Activated CD4-positive, alpha-beta T cell treated with anti-CD3 and anti-CD28 coated beads, Interleukin-2, amount 10 ng/mL, durations not matched to agents 7 days and 5 days (primary cell): ENCODE measurements around the gene TRIM7. TPM values are rescaled to one million over a fixed set of nuclear protein-coding genes. Genes with fewer than 3 reads are reported as not detected.

Experiments
- CTCF ChIA-PET: fragments of 350-600 bp; sonication (Branson Sonifier 250); formaldehyde crosslinking; loops from one replicate; lab custom pipeline; 2021; ENCODE audit warnings: antibody characterized with exemption; lab: Charles Lee
- POLR2A ChIA-PET: fragments of 350-600 bp; sonication (Branson Sonifier 250); formaldehyde crosslinking; loops from one replicate; lab custom pipeline; 2021; ENCODE audit warnings: antibody characterized with exemption; lab: Charles Lee
- DNase-seq: peaks from one replicate; pipeline ENCODE4 v3.0.0-alpha.2; 2020
- H3K27ac Mint-ChIP-seq: one replicate; pipeline ENCODE4 v1.8.0; 2021; ENCODE audit warnings: mild to moderate bottlenecking, moderate library complexity, mixed read lengths
- H3K27me3 Mint-ChIP-seq: one replicate; pipeline ENCODE4 v1.8.0; 2021; ENCODE audit warnings: mixed read lengths
- H3K36me3 Mint-ChIP-seq: one replicate; pipeline ENCODE4 v1.8.0; 2021; ENCODE audit warnings: low read depth, mixed read lengths
- H3K4me1 Mint-ChIP-seq: one replicate; pipeline ENCODE4 v1.8.0; 2021; ENCODE audit warnings: mixed read lengths
- H3K4me3 Mint-ChIP-seq: one replicate; pipeline ENCODE4 v1.8.0; 2021; ENCODE audit warnings: mild to moderate bottlenecking, moderate library complexity, mixed read lengths
- H3K9me3 Mint-ChIP-seq: one replicate; pipeline ENCODE4 v1.8.0; 2021; ENCODE audit warnings: mixed read lengths
- total RNA-seq, 2 experiments: library from RNA; stranded (reverse); gene quantifications; one replicate each; pipeline ENCODE4 v1.2.3, GENCODE V29; 2021

Gene TRIM7
- total RNA-seq, 2 experiments from 2014 or later: 0.29 to 0.84 TPM

DNA sequence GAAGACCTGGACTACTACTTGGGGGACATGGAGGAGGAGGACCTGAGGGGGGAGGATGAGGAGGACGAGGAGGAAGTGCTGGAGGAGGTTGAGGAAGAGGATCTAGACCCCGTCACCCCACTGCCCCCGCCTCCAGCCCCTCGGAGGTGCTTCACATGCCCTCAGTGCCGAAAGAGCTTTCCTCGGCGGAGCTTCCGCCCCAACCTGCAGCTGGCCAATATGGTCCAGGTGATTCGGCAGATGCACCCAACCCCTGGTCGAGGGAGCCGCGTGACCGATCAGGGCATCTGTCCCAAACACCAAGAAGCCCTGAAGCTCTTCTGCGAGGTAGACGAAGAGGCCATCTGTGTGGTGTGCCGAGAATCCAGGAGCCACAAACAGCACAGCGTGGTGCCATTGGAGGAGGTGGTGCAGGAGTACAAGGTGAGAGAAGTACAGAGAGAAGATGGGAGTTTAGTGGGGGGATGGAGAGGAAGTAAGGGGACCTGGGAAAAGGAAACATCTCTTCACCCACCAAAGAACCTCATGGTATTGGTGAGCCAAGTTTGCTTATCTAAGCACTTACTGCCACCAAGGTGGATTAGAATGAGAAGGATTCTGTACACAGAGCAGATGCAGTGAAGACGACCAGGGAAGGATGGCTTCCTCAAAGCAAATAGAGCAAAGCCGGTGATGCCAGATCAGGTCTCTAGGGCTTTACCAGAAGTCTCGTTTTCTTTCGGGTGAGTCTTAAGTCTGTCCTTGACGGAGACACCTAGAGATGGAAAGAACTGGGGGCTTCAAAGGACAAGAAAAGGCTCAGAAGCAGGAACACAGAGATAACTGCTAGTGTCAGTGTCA lies 19.6 kb upstream of the TRIM7 start:
- H3K9me3 Mint-ChIP-seq: no peaks in the 10 kb centered on the region
- H3K27ac Mint-ChIP-seq: peak overlapping the region; percentile 99
- ChIA-PET POLR2A (interaction anchor here (0.7 to 2.1 kb wide), 2 partner anchors 10 to 40 kb away, joined by 3 to 10 read pairs; no protein-coding TSS in a partner anchor), CTCF (interaction anchor here (0.9 to 1.2 kb wide), 3 partner anchors 27 to 52 kb away, joined by 3 to 4 read pairs (median 3); no protein-coding TSS in a partner anchor)
- H3K36me3 Mint-ChIP-seq: peaks cover 12% of the 10 kb centered on the region
- H3K4me3 Mint-ChIP-seq: peak overlapping the region; percentile 97
- DNase-seq: no peak
- peaks cover 5% of the 10 kb centered on the region for H3K27me3 Mint-ChIP-seq
- peaks cover 67% of the 10 kb centered on the region for H3K4me1 Mint-ChIP-seq

DNA sequence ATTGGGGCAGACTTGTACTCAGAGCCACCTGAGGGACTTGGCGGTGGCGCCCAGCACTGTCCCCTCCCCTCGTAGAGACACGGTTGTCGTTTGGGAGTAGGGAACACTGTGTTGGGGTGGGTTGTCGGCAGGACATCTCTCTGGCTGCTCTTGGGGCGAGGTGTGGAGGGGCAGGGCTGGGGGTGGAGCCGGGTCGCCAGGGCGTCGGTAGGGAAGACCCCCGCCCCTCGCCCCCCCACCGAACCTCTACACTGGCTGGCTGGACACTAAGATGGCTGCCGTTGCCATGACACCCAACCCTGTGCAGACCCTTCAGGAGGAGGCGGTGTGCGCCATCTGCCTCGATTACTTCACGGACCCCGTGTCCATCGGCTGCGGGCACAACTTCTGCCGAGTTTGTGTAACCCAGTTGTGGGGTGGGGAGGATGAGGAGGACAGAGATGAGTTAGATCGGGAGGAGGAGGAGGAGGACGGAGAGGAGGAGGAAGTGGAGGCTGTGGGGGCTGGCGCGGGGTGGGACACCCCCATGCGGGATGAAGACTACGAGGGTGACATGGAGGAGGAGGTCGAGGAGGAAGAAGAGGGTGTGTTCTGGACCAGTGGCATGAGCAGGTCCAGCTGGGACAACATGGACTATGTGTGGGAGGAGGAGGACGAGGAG lies 18.9 kb upstream of the TRIM7 start:
- peak overlapping the region; percentile 99 for H3K27ac Mint-ChIP-seq
- H3K9me3 Mint-ChIP-seq: no peaks in the 10 kb centered on the region
- peak overlapping the region; percentile 97 for H3K4me3 Mint-ChIP-seq
- ChIA-PET POLR2A (interaction anchor here (0.7 to 2.1 kb wide), 4 partner anchors 11 to 40 kb away, joined by 3 to 10 read pairs (median 4); partner anchors contain the start of genes RACK1 and TRIM52), CTCF (interaction anchor here (0.6 to 2.6 kb wide), 6 partner anchors 9 to 51 kb away, joined by 3 to 13 read pairs (median 4); partner anchors contain the start of gene RACK1)
- peaks cover 64% of the 10 kb centered on the region for H3K4me1 Mint-ChIP-seq
- H3K27me3 Mint-ChIP-seq: peaks cover 5% of the 10 kb centered on the region
- peak; percentile 61 for DNase-seq
- peaks cover 5% of the 10 kb centered on the region for H3K36me3 Mint-ChIP-seq

DNA sequence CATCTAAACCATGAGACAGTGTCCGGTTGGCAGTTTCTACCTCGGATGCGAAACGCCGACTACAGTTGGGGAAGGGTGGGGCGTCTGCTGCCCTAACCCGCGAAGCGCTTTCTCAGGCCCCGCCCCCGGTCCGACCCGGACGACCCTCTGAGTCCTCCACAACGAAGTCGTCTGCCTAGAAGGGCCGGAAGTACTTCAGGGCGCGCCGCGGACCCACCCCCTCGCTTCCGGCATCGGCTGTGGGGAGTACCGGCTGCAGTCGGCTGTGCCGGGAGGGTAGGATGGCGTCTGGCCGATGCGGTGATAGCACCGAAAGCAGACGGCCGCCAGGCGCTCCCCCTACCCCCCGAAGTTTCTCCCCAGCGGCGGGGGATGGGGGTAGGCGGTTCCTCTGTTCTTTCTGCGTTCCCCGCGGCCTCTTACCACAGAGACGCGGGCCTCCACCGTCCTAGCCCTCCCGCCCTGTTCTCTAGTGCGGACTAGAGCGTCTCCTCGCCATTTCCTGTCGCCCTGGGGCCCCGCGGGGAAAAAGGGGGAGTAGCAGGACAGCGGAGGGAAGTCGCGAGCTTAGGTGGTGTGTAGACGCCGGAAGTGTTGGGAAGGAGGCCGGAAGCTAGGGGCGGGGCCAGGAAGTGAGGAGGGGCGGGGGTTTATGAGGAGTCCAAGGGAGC lies 18.2 kb upstream of the TRIM7 start, which contains the start of gene TRIM41:
Gene TRIM41 (plus strand): TSS at position 224 of the 671 bp plus-strand sequence. CDS start 719 bp downstream, outside the sequence.
- ChIA-PET POLR2A (interaction anchor here (1.0 to 2.1 kb wide), 3 partner anchors 12 to 38 kb away, joined by 3 to 10 read pairs (median 4); partner anchors contain the start of genes RACK1 and TRIM52), CTCF (interaction anchor here (0.6 to 2.6 kb wide), 7 partner anchors 8 to 34 kb away, joined by 3 to 13 read pairs (median 4); partner anchors contain the start of gene RACK1)
- Mint-ChIP-seq H3K27ac (peak within 1 kb of the TSS; percentile 99), H3K9me3 (no peaks in the 10 kb centered on the region), H3K27me3 (peaks cover 5% of the 10 kb centered on the region), H3K36me3 (peaks cover 5% of the 10 kb centered on the region), H3K4me3 (peak within 1 kb of the TSS; percentile 97), H3K4me1 (peaks cover 67% of the 10 kb centered on the region)
- peak; percentile 97 for DNase-seq

- Mint-ChIP-seq H3K4me3 (peak overlapping the region; percentile 97), H3K4me1 (peaks cover 73% of the 10 kb centered on the region)
These were observed 17.6 kb upstream of the TRIM7 start for GRCh38 chr5:181222630-181223057.

GRCh38 chr5:181221792-181222629 lies 17.0 kb upstream of the TRIM7 start:
- DNase-seq: peak; percentile 92
- Mint-ChIP-seq H3K4me3 (peak overlapping the region; percentile 97), H3K36me3 (peaks cover 4% of the 10 kb centered on the region), H3K27ac (peak overlapping the region; percentile 99), H3K27me3 (peaks cover 5% of the 10 kb centered on the region), H3K9me3 (no peaks in the 10 kb centered on the region), H3K4me1 (peaks cover 77% of the 10 kb centered on the region)
- ChIA-PET POLR2A (no interaction called here), CTCF (interaction anchor here (1.1 to 2.6 kb wide), 10 partner anchors 9 to 54 kb away, joined by 3 to 13 read pairs (median 5); partner anchors contain the start of gene RACK1)

More at GRCh38 chr5:181222630-181223057, 17.6 kb upstream of the TRIM7 start:
- POLR2A ChIA-PET: no interaction called here
- Mint-ChIP-seq H3K9me3 (no peaks in the 10 kb centered on the region), H3K36me3 (peaks cover 5% of the 10 kb centered on the region), H3K27me3 (peaks cover 5% of the 10 kb centered on the region), H3K27ac (peak overlapping the region; percentile 99)
- CTCF ChIA-PET: interaction anchor here (1.1 to 2.6 kb wide), 9 partner anchors 9 to 39 kb away, joined by 3 to 13 read pairs (median 6); partner anchors contain the start of gene RACK1
- no peak for DNase-seq

- DNase-seq: peak; percentile 55
- H3K27ac Mint-ChIP-seq: peak overlapping the region; percentile 99
- H3K36me3 Mint-ChIP-seq: peaks cover 3% of the 10 kb centered on the region
- peaks cover 5% of the 10 kb centered on the region for H3K27me3 Mint-ChIP-seq
- CTCF ChIA-PET: interaction anchor here (1.0 to 2.6 kb wide), 7 partner anchors 12 to 53 kb away, joined by 3 to 13 read pairs (median 5); no protein-coding TSS in a partner anchor
- POLR2A ChIA-PET: no interaction called here
- H3K4me1 Mint-ChIP-seq: peaks cover 78% of the 10 kb centered on the region
- no peaks in the 10 kb centered on the region for H3K9me3 Mint-ChIP-seq
- H3K4me3 Mint-ChIP-seq: peak overlapping the region; percentile 97
These were observed 16.3 kb upstream of the TRIM7 start for GRCh38 chr5:181221105-181221791.

DNA sequence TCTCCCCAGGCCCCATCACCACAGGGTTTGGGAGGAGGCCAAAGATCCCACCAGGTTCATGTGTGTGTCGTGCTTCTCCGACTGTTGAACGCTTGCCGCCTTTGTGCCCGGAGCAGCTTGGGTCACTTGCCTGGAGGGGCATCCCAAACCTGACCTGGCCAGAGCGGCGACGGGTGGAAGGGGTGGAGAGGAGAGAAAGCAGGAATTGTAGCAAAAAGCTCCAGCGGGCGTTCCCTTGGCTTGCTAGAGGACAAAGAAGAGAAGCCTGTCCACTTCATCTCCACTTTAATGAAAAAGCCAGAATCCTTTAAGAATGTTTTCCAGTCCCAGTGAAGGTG lies 15.2 kb upstream of the TRIM7 start:
- peaks cover 3% of the 10 kb centered on the region for H3K36me3 Mint-ChIP-seq
- no peaks in the 10 kb centered on the region for H3K9me3 Mint-ChIP-seq
- DNase-seq: no peak
- peaks cover 72% of the 10 kb centered on the region for H3K4me1 Mint-ChIP-seq
- H3K27ac Mint-ChIP-seq: peak overlapping the region; percentile 11
- ChIA-PET CTCF (interaction anchor here (1.0 kb wide), 1 partner anchor 13 kb away, joined by 5 read pairs; no protein-coding TSS in a partner anchor), POLR2A (no interaction called here)
- peaks cover 5% of the 10 kb centered on the region for H3K27me3 Mint-ChIP-seq
- no peak overlapping the region for H3K4me3 Mint-ChIP-seq

DNA sequence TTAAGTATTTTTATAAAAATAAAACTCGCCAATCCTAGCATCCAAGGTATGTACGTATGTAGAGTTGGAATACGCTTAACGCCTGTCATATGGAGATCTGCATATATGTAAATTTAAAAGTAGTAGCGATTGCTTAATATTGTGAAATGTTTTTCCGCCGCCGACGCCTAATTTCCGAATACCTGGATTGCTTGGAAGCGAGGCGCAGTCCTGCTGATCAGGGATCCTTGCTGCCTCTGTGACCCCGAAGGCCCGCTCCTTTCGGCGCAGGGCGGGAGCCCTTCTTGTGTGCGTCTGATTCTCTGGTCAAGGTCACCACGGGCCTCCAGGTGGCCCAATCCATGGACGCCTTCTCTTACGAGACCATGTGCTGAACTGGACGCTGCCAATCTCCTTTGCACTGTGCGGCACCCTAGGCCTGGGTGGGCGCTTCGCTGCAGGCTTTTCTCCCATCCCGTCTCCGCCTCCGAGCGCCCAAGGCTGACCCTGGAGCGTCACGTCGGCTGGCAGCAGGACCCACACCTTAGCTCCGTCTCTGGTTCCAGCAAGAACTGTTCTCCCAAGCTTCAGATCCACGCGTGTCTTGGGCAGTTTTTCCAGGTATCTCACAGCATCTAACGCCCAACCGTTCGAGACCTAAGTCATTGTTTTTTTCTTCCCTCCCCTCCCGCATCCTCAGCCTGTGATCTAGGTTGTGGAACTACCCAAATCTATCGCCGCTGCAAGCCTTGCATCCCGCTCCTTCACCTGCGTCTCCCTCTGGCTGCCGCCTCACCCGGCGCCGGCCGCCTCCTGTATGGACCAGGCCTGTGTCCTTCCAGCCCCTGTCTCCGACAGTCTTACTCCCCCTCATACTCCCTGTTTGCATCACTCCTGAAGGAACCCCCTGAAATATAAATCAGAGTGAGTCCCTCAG lies 14.5 kb upstream of the TRIM7 start:
- Mint-ChIP-seq H3K4me1 (peaks cover 66% of the 10 kb centered on the region), H3K4me3 (peak overlapping the region; percentile 51), H3K27ac (peak overlapping the region; percentile 19), H3K27me3 (peaks cover 5% of the 10 kb centered on the region), H3K9me3 (no peaks in the 10 kb centered on the region), H3K36me3 (peaks cover 3% of the 10 kb centered on the region)
- DNase-seq: no peak
- POLR2A ChIA-PET: no interaction called here
- CTCF ChIA-PET: no interaction called here

DNA sequence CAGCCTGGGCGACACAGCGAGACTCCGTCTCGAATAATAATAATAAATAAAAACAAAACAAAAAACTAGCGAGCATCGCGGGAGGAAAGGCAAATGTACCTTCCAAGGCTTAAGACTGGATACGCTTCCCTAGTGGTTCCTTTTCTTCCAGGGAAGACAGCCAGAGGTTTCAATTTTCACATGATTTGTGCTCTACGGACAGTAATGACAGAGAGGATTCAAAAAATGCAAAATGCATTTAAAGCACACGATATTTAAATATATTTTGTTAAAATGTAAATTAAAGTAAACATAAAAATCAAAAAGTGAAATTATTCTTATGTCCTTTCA lies 13.8 kb upstream of the TRIM7 start:
- H3K27me3 Mint-ChIP-seq: peaks cover 5% of the 10 kb centered on the region
- peaks cover 59% of the 10 kb centered on the region for H3K4me1 Mint-ChIP-seq
- peak overlapping the region; percentile 80 for H3K4me3 Mint-ChIP-seq
- peaks cover 3% of the 10 kb centered on the region for H3K36me3 Mint-ChIP-seq
- DNase-seq: no peak
- H3K9me3 Mint-ChIP-seq: no peaks in the 10 kb centered on the region
- POLR2A ChIA-PET: no interaction called here
- peak overlapping the region; percentile 95 for H3K27ac Mint-ChIP-seq
- CTCF ChIA-PET: no interaction called here

- peaks cover 57% of the 10 kb centered on the region for H3K4me1 Mint-ChIP-seq
- no peaks in the 10 kb centered on the region for H3K36me3 Mint-ChIP-seq
- peak overlapping the region; percentile 80 for H3K4me3 Mint-ChIP-seq
- H3K27me3 Mint-ChIP-seq: peaks cover 5% of the 10 kb centered on the region
- CTCF ChIA-PET: interaction anchor here (1.0 to 2.2 kb wide), 4 partner anchors 10 to 33 kb away, joined by 3 to 11 read pairs (median 4); partner anchors contain the start of gene TRIM7
- POLR2A ChIA-PET: no interaction called here
- no peaks in the 10 kb centered on the region for H3K9me3 Mint-ChIP-seq
- peak; percentile 43 for DNase-seq
- H3K27ac Mint-ChIP-seq: peak overlapping the region; percentile 95
These were observed 12.7 kb upstream of the TRIM7 start for GRCh38 chr5:181217803-181218062.
